CD4-positive, alpha-beta memory T cell (primary cell): ENCODE results near the gene PTPRU. TPM values are rescaled to one million over a fixed set of nuclear protein-coding genes. Genes with fewer than 3 reads are reported as not detected.
"Not testable (repeated sequence)": the region's sequence is repeated elsewhere in the genome, so short reads cannot be mapped to it uniquely, and the experiment has no call there.

Source experiments
- CTCF ChIA-PET: fragments of 350-600 bp; sonication (Branson Sonifier 250); formaldehyde crosslinking; loops from one replicate; lab custom pipeline; 2021; ENCODE audit warnings: inconsistent platforms; ENCODE audit not compliant: partially characterized antibody; lab: Charles Lee
- POLR2A ChIA-PET: fragments of 350-600 bp; sonication (Branson Sonifier 250); formaldehyde crosslinking; loops from one replicate; lab custom pipeline; 2021; ENCODE audit not compliant: partially characterized antibody; lab: Charles Lee
- DNase-seq, 5 donors: peaks; one replicate each; pipeline versions ENCODE4 v3.0.0 to v3.0.0-alpha.2; 2020 to 2022; ENCODE audit warnings: mixed read lengths in 1 of 5
- H3K27ac ChIP-seq: one replicate; pipeline ENCODE4 v1.7.0; 2013; ENCODE audit warnings: low read depth, low read length
- H3K27me3 ChIP-seq: 2 replicates; pipeline ENCODE4 v1.7.0; 2013; ENCODE audit warnings: mild to moderate bottlenecking, low read length, moderate library complexity; ENCODE audit not compliant: insufficient read depth
- H3K36me3 ChIP-seq: 2 replicates; pipeline ENCODE4 v1.7.0; 2013; ENCODE audit warnings: mild to moderate bottlenecking, low read length, moderate library complexity; ENCODE audit not compliant: insufficient read depth
- H3K4me1 ChIP-seq: 2 replicates; pipeline ENCODE4 v1.7.0; 2013; ENCODE audit warnings: mild to moderate bottlenecking, low read length, moderate library complexity; ENCODE audit not compliant: insufficient read depth
- H3K4me3 ChIP-seq, 2 donors: one replicate each; pipeline ENCODE4 v1.7.0; 2013; ENCODE audit warnings: low read length in 2 of 2, mild to moderate bottlenecking in 1 of 2
- H3K9me3 ChIP-seq, 2 donors: one replicate each; pipeline ENCODE4 v1.7.0; 2013; ENCODE audit warnings: low read length in 2 of 2, control low read depth in 1 of 2; ENCODE audit not compliant: control insufficient read depth in 1 of 2
- H3K27ac Mint-ChIP-seq, 7 donors: one replicate each; pipeline ENCODE4 v1.8.0; 2020 to 2021; ENCODE audit warnings: mixed read lengths in 7 of 7, mild to moderate bottlenecking in 6 of 7, inconsistent platforms in 3 of 7, moderate library complexity in 3 of 7
- H3K27me3 Mint-ChIP-seq, 2 donors: one replicate each; pipeline ENCODE4 v1.8.0; 2020 to 2021; ENCODE audit warnings: mixed read lengths in 2 of 2
- H3K36me3 Mint-ChIP-seq, 2 donors: one replicate each; pipeline ENCODE4 v1.8.0; 2020 to 2021; ENCODE audit warnings: mixed read lengths in 2 of 2, inconsistent platforms in 1 of 2, mild to moderate bottlenecking in 1 of 2
- H3K4me1 Mint-ChIP-seq, 4 donors: one replicate each; pipeline ENCODE4 v1.8.0; 2020 to 2021; ENCODE audit warnings: mixed read lengths in 4 of 4, mild to moderate bottlenecking in 1 of 4
- H3K4me3 Mint-ChIP-seq, 8 donors: one replicate each; pipeline ENCODE4 v1.8.0; 2020 to 2021; ENCODE audit warnings: mixed read lengths in 8 of 8, mild to moderate bottlenecking in 7 of 8, moderate library complexity in 6 of 8, inconsistent platforms in 3 of 8
- H3K9me3 Mint-ChIP-seq, 8 donors: one replicate each; pipeline ENCODE4 v1.8.0; 2020 to 2021; ENCODE audit warnings: mixed read lengths in 8 of 8, mild to moderate bottlenecking in 5 of 8, inconsistent platforms in 3 of 8, moderate library complexity in 1 of 8
- intact Hi-C: fragments of 100-400 bp; cut with micrococcal nuclease; formaldehyde crosslinking; loops from one replicate; pipeline ENCODE4 v1.15.1; 2023
- polyA plus RNA-seq, 2 donors: library from polyadenylated mRNA; unstranded; fragments of 300-500 nt; fragmentation: Illumina TruSeq; gene quantifications; one replicate each; pipeline ENCODE4 v1.2.3, GENCODE V29; 2021
- total RNA-seq, 2 experiments: library from RNA; stranded (reverse); gene quantifications; one replicate each; pipeline ENCODE4 v1.2.3, GENCODE V29; 2021

Gene PTPRU
- total and polyA plus RNA-seq, 4 experiments from 2014 or later, result 0.38 TPM; not detected in 3

- H3K4me1 Mint-ChIP-seq, result no peaks in the 10 kb centered on the region
- H3K27me3 Mint-ChIP-seq, result no peaks in the 10 kb centered on the region
- H3K4me1 ChIP-seq, result no peaks in the 10 kb centered on the region
- H3K27ac ChIP-seq, result no peak overlapping the region
- peaks cover 0 to 2% (median 0%) of the 10 kb centered on the region in 8 donors for H3K9me3 Mint-ChIP-seq
- no peak for DNase-seq
- no peaks in the 10 kb centered on the region for H3K27me3 ChIP-seq
- no peaks in the 10 kb centered on the region for H3K36me3 Mint-ChIP-seq
- intact Hi-C loops, result no loop called here
- POLR2A ChIA-PET, result no interaction called here
- H3K27ac Mint-ChIP-seq, result no peak overlapping the region
- H3K4me3 Mint-ChIP-seq, result no peak overlapping the region
- no peaks in the 10 kb centered on the region for H3K36me3 ChIP-seq
- H3K4me3 ChIP-seq, result no peak overlapping the region
- no peaks in the 10 kb centered on the region for H3K9me3 ChIP-seq
- CTCF ChIA-PET, result no interaction called here
These were observed 54.2 kb downstream of the PTPRU start for GRCh38 chr1:29290414-29290985.

- Mint-ChIP-seq H3K9me3 (peaks cover 0 to 2% (median 0%) of the 10 kb centered on the region in 8 donors), H3K27ac (no peak overlapping the region), H3K36me3 (no peaks in the 10 kb centered on the region), H3K4me3 (no peak overlapping the region), H3K4me1 (no peaks in the 10 kb centered on the region), H3K27me3 (no peaks in the 10 kb centered on the region)
- no peaks in the 10 kb centered on the region for H3K4me1 ChIP-seq
- ChIA-PET CTCF (no interaction called here), POLR2A (no interaction called here)
- intact Hi-C loops, result no loop called here
- no peak overlapping the region for H3K4me3 ChIP-seq
- no peaks in the 10 kb centered on the region for H3K9me3 ChIP-seq
- DNase-seq, result no peak
- no peaks in the 10 kb centered on the region for H3K36me3 ChIP-seq
- H3K27ac ChIP-seq, result no peak overlapping the region
- H3K27me3 ChIP-seq, result no peaks in the 10 kb centered on the region
These were observed 55.4 kb downstream of the PTPRU start for GRCh38 chr1:29291756-29292155.

GRCh38 chr1:29292344-29292743, 56.0 kb downstream of the PTPRU start:
- ChIA-PET CTCF (no interaction called here), POLR2A (no interaction called here)
- H3K36me3 ChIP-seq, result no peaks in the 10 kb centered on the region
- no peaks in the 10 kb centered on the region for H3K4me1 ChIP-seq
- peaks cover 0 to 2% (median 0%) of the 10 kb centered on the region in 8 donors for H3K9me3 Mint-ChIP-seq
- H3K27me3 Mint-ChIP-seq, result peaks cover 0 to 1% of the 10 kb centered on the region in 2 donors
- no peaks in the 10 kb centered on the region for H3K36me3 Mint-ChIP-seq
- no peak overlapping the region for H3K27ac ChIP-seq
- no peaks in the 10 kb centered on the region for H3K27me3 ChIP-seq
- H3K9me3 ChIP-seq, result no peaks in the 10 kb centered on the region
- no peak overlapping the region for H3K4me3 ChIP-seq
- intact Hi-C loops, result no loop called here
- H3K4me1 Mint-ChIP-seq, result no peaks in the 10 kb centered on the region
- DNase-seq, result no peak
- H3K27ac Mint-ChIP-seq, result no peak overlapping the region
- H3K4me3 Mint-ChIP-seq, result no peak overlapping the region

GRCh38 chr1:29297450-29297849, 61.1 kb downstream of the PTPRU start:
- H3K36me3 ChIP-seq, result no peaks in the 10 kb centered on the region
- Mint-ChIP-seq H3K9me3 (peaks cover 0 to 2% (median 0%) of the 10 kb centered on the region in 8 donors), H3K27ac (no peak overlapping the region), H3K4me3 (no peak overlapping the region), H3K4me1 (no peaks in the 10 kb centered on the region), H3K36me3 (no peaks in the 10 kb centered on the region), H3K27me3 (peaks cover 7 to 15% of the 10 kb centered on the region in 2 donors)
- no peak overlapping the region for H3K4me3 ChIP-seq
- no peak overlapping the region for H3K27ac ChIP-seq
- H3K4me1 ChIP-seq, result no peaks in the 10 kb centered on the region
- DNase-seq, result no peak
- H3K27me3 ChIP-seq, result no peaks in the 10 kb centered on the region
- H3K9me3 ChIP-seq, result no peaks in the 10 kb centered on the region
- ChIA-PET CTCF (no interaction called here), POLR2A (no interaction called here)
- intact Hi-C loops, result no loop called here

GRCh38 chr1:29298246-29298645, 61.9 kb downstream of the PTPRU start:
- ChIA-PET POLR2A (no interaction called here), CTCF (no interaction called here)
- Mint-ChIP-seq H3K27me3 (peaks cover 7 to 15% of the 10 kb centered on the region in 2 donors), H3K9me3 (peaks cover 0 to 2% (median 0%) of the 10 kb centered on the region in 8 donors), H3K27ac (peak overlapping the region in 1 of 7 donors; percentile 20), H3K4me1 (no peaks in the 10 kb centered on the region), H3K36me3 (no peaks in the 10 kb centered on the region), H3K4me3 (no peak overlapping the region)
- Histone ChIP-seq H3K9me3 (no peaks in the 10 kb centered on the region), H3K4me3 (no peak overlapping the region), H3K36me3 (no peaks in the 10 kb centered on the region), H3K4me1 (no peaks in the 10 kb centered on the region), H3K27me3 (no peaks in the 10 kb centered on the region), H3K27ac (no peak overlapping the region)
- intact Hi-C loops, result no loop called here
- DNase-seq, result no peak

- peaks cover 0 to 2% (median 0%) of the 10 kb centered on the region in 8 donors for H3K9me3 Mint-ChIP-seq
- no peaks in the 10 kb centered on the region for H3K36me3 Mint-ChIP-seq
- no peaks in the 10 kb centered on the region for H3K4me1 Mint-ChIP-seq
- H3K27me3 Mint-ChIP-seq, result peaks cover 7 to 20% of the 10 kb centered on the region in 2 donors
- no peak overlapping the region for H3K4me3 ChIP-seq
- no peak overlapping the region for H3K4me3 Mint-ChIP-seq
- ChIA-PET CTCF (no interaction called here), POLR2A (no interaction called here)
- no peak overlapping the region for H3K27ac Mint-ChIP-seq
- no peaks in the 10 kb centered on the region for H3K9me3 ChIP-seq
- DNase-seq, result no peak
- H3K27ac ChIP-seq, result no peak overlapping the region
- H3K36me3 ChIP-seq, result no peaks in the 10 kb centered on the region
- no peaks in the 10 kb centered on the region for H3K4me1 ChIP-seq
- intact Hi-C loops, result no loop called here
- no peaks in the 10 kb centered on the region for H3K27me3 ChIP-seq
These were observed 63.1 kb downstream of the PTPRU start for GRCh38 chr1:29299446-29299845.

GRCh38 chr1:29301732-29302131, 65.4 kb downstream of the PTPRU start:
- H3K4me3 ChIP-seq, H3K4me1 ChIP-seq, H3K36me3 ChIP-seq, DNase-seq, intact Hi-C loops, H3K9me3 ChIP-seq, CTCF ChIA-PET, H3K27ac Mint-ChIP-seq, H3K27me3 ChIP-seq, H3K4me3 Mint-ChIP-seq, H3K4me1 Mint-ChIP-seq, H3K27ac ChIP-seq, POLR2A ChIA-PET, H3K9me3 Mint-ChIP-seq, H3K36me3 Mint-ChIP-seq: not testable (repeated sequence)
- H3K27me3 Mint-ChIP-seq, result peaks cover 7 to 20% of the 10 kb centered on the region in 2 donors
